ENCODE measurements around the gene FAM120C. TPM values are rescaled to one million over a fixed set of nuclear protein-coding genes. Genes with fewer than 3 reads are reported as not detected.

FAM120C gene
- total RNA-seq, 1 experiment from 2014 or later: 8.2 TPM

- H3K4me1 ChIP-seq (ENCODE audit: insufficient read depth, low read length): no peaks in the 10 kb centered on the region
- ATAC-seq (no peak), DNase-seq (no peak)
- no peaks in the 10 kb centered on the region for H3K27me3 ChIP-seq (ENCODE audit: low read length)
- H3K36me3 ChIP-seq (ENCODE audit: low read depth, low read length): no peaks in the 10 kb centered on the region
- H3K9ac ChIP-seq (ENCODE audit: low read length): no peak overlapping the region
- no peak overlapping the region for H3K4me3 ChIP-seq (ENCODE audit: low read length)
- no peak for TF ChIP-seq EZH2phosphoT487 (IDR thresholded peaks at IDR 0.05; ENCODE audit: borderline replicate concordance, low read length)
- no peak for TF ChIP-seq EZH2 (IDR thresholded peaks at IDR 0.05; ENCODE audit: low read length, unreplicated experiment)
- TF ChIP-seq, protein P1, sequence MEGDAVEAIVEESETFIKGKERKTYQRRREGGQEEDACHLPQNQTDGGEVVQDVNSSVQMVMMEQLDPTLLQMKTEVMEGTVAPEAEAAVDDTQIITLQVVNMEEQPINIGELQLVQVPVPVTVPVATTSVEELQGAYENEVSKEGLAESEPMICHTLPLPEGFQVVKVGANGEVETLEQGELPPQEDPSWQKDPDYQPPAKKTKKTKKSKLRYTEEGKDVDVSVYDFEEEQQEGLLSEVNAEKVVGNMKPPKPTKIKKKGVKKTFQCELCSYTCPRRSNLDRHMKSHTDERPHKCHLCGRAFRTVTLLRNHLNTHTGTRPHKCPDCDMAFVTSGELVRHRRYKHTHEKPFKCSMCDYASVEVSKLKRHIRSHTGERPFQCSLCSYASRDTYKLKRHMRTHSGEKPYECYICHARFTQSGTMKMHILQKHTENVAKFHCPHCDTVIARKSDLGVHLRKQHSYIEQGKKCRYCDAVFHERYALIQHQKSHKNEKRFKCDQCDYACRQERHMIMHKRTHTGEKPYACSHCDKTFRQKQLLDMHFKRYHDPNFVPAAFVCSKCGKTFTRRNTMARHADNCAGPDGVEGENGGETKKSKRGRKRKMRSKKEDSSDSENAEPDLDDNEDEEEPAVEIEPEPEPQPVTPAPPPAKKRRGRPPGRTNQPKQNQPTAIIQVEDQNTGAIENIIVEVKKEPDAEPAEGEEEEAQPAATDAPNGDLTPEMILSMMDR (conservative IDR thresholded peaks at IDR 0.05; ENCODE audit: low read depth, low read length): no peak
- CTCF ChIA-PET: no interaction called here
- intact Hi-C loops (cut with micrococcal nuclease): no loop called here
- no peak overlapping the region for H3K4me2 ChIP-seq (ENCODE audit: low read length)
- H4K20me1 ChIP-seq (ENCODE audit: low read length): no peaks in the 10 kb centered on the region
- no peaks in the 10 kb centered on the region for H3K9me3 ChIP-seq (ENCODE audit: low read length)
- H3K27ac ChIP-seq (ENCODE audit: low read length): no peak overlapping the region
- POLR2A ChIA-PET (ENCODE audit: unreplicated experiment): no interaction called here
- no peaks in the 10 kb centered on the region for H3K9me2 ChIP-seq (replicated peaks; ENCODE audit: low read length)
- H2AFZ ChIP-seq (ENCODE audit: low read length): no peak overlapping the region
- H3F3A ChIP-seq (ENCODE audit: low read length, unreplicated experiment): no peaks in the 10 kb centered on the region
- BruUV-seq (replicated peaks): no TSS peak
- H3K79me2 ChIP-seq (ENCODE audit: low read length): no peaks in the 10 kb centered on the region
Measured at GRCh38 chrX:54134269-54134668, 48.8 kb downstream of the FAM120C start.

GRCh38 chrX:54116391-54116790, 66.7 kb downstream of the FAM120C start:
- Histone ChIP-seq H3K27ac (ENCODE audit: low read length) (no peak overlapping the region), H3K27me3 (ENCODE audit: low read length) (no peaks in the 10 kb centered on the region), H2AFZ (ENCODE audit: low read length) (no peak overlapping the region), H3K9ac (ENCODE audit: low read length) (no peak overlapping the region), H3K4me3 (ENCODE audit: low read length) (no peak overlapping the region), H3K4me2 (ENCODE audit: low read length) (no peak overlapping the region), H3K9me3 (ENCODE audit: low read length) (no peaks in the 10 kb centered on the region), H4K20me1 (ENCODE audit: low read length) (no peaks in the 10 kb centered on the region), H3K4me1 (ENCODE audit: insufficient read depth, low read length) (no peaks in the 10 kb centered on the region), H3K79me2 (ENCODE audit: low read length) (no peaks in the 10 kb centered on the region), H3F3A (ENCODE audit: low read length, unreplicated experiment) (no peaks in the 10 kb centered on the region), H3K9me2 (replicated peaks; ENCODE audit: low read length) (no peaks in the 10 kb centered on the region), H3K36me3 (ENCODE audit: low read depth, low read length) (no peaks in the 10 kb centered on the region)
- no peak for ATAC-seq
- CTCF ChIA-PET: no interaction called here
- no peak for DNase-seq
- POLR2A ChIA-PET (ENCODE audit: unreplicated experiment): no interaction called here
- BruUV-seq (replicated peaks): no TSS peak
- TF ChIP-seq, protein P1 (conservative IDR thresholded peaks at IDR 0.05; ENCODE audit: low read depth, low read length): no peak
- TF ChIP-seq EZH2phosphoT487 (IDR thresholded peaks at IDR 0.05; ENCODE audit: borderline replicate concordance, low read length) (no peak), EZH2 (IDR thresholded peaks at IDR 0.05; ENCODE audit: low read length, unreplicated experiment) (no peak)
- intact Hi-C loops (cut with micrococcal nuclease): no loop called here

DNA sequence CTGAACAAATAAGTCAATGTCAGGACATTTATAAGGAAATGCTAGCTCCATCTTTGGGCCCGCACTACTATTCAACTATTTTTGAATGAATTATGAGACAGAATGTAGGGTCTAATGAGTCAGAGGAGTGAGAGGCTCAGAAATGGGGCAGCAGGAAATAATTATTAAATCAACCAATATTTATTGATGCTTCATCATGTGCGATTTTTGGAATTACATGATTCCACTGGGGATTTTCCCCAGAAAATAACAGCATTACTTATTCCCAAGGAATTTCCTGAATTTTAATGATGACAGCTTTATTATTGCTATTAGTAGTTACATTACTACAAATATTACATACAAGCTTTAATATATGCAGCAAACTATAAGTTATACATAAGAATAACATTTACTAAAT, 89.5 kb downstream of the FAM120C start:
- intact Hi-C loops (cut with micrococcal nuclease): no loop called here
- no peak overlapping the region for H3K4me3 ChIP-seq (ENCODE audit: low read length)
- DNase-seq: no peak
- H3K27me3 ChIP-seq (ENCODE audit: low read length): no peaks in the 10 kb centered on the region
- POLR2A ChIA-PET (ENCODE audit: unreplicated experiment): no interaction called here
- H3K4me1 ChIP-seq (ENCODE audit: insufficient read depth, low read length): no peaks in the 10 kb centered on the region
- H3F3A ChIP-seq (ENCODE audit: low read length, unreplicated experiment): no peaks in the 10 kb centered on the region
- H3K36me3 ChIP-seq (ENCODE audit: low read depth, low read length): no peaks in the 10 kb centered on the region
- BruUV-seq (replicated peaks): no TSS peak
- no peaks in the 10 kb centered on the region for H3K9me2 ChIP-seq (replicated peaks; ENCODE audit: low read length)
- H3K27ac ChIP-seq (ENCODE audit: low read length): no peak overlapping the region
- peak; percentile 20 for ATAC-seq
- TF ChIP-seq, protein P1 (conservative IDR thresholded peaks at IDR 0.05; ENCODE audit: low read depth, low read length): no peak
- TF ChIP-seq EZH2phosphoT487 (IDR thresholded peaks at IDR 0.05; ENCODE audit: borderline replicate concordance, low read length) (no peak), EZH2 (IDR thresholded peaks at IDR 0.05; ENCODE audit: low read length, unreplicated experiment) (no peak)
- H2AFZ ChIP-seq (ENCODE audit: low read length): no peak overlapping the region
- H3K9me3 ChIP-seq (ENCODE audit: low read length): no peaks in the 10 kb centered on the region
- CTCF ChIA-PET: no interaction called here
- no peak overlapping the region for H3K4me2 ChIP-seq (ENCODE audit: low read length)
- H3K79me2 ChIP-seq (ENCODE audit: low read length): no peaks in the 10 kb centered on the region
- H3K9ac ChIP-seq (ENCODE audit: low read length): no peak overlapping the region
- no peaks in the 10 kb centered on the region for H4K20me1 ChIP-seq (ENCODE audit: low read length)

Measured in PC-3 (cell line).